HepG2 (cell line): ENCODE results near the gene ALDOA. TPM values are rescaled to one million over a fixed set of nuclear protein-coding genes. Genes with fewer than 3 reads are reported as not detected.

Experiments used
- CHCHD3 ChIP-seq: sonication (generic); formaldehyde crosslinking; IDR thresholded peaks from 2 replicates; pipeline ENCODE4 v1.8.0; 2022; ENCODE audit warnings: mild to moderate bottlenecking, missing genetic modification reagents, moderate library complexity
- DR1 ChIP-seq: sonication (generic); formaldehyde crosslinking; IDR thresholded peaks from 2 replicates; pipeline ENCODE4 v1.8.0; 2021; ENCODE audit warnings: mild to moderate bottlenecking, missing genetic modification reagents, inconsistent platforms
- ELF3 ChIP-seq: IDR thresholded peaks from 2 replicates; pipeline ENCODE4 v1.6.1; 2016; ENCODE audit warnings: missing genetic modification reagents, missing compliant biosample characterization
- HNRNPUL1 ChIP-seq: fragments of 200-400 bp; formaldehyde crosslinking; IDR thresholded peaks from 2 replicates; pipeline ENCODE4 v1.6.1; 2017; ENCODE audit warnings: low read depth, mild to moderate bottlenecking, low read length, moderate library complexity
- MXI1 ChIP-seq: IDR thresholded peaks from 3 replicates; pipeline ENCODE4 v1.6.1; 2012; ENCODE audit warnings: low read depth, low read length, inconsistent platforms, borderline replicate concordance
- POLR2AphosphoS2 ChIP-seq: IDR thresholded peaks from 2 replicates; pipeline ENCODE4 v1.6.1; 2011; ENCODE audit warnings: low read depth, low read length, improper control_type of control experiment
- SP1 ChIP-seq, 2 experiments: fragments of 450-650 bp in 1 of 2; sonication (generic) in 1 of 2; formaldehyde crosslinking in 1 of 2; IDR thresholded peaks; 2 replicates each; pipeline versions ENCODE4 v1.4.0 to v1.6.1; 2016 to 2020; ENCODE audit warnings: missing genetic modification reagents in 1 of 2
- XBP1 ChIP-seq: sonication (generic); formaldehyde crosslinking; IDR thresholded peaks from 2 replicates; pipeline ENCODE4 v1.5.0; 2020; ENCODE audit warnings: missing genetic modification reagents
- ZNF629 ChIP-seq: sonication (generic); formaldehyde crosslinking; conservative IDR thresholded peaks from 2 replicates; pipeline ENCODE4 v1.5.0; 2020; ENCODE audit warnings: missing genetic modification reagents
- ZNF724P ChIP-seq: sonication (generic); formaldehyde crosslinking; IDR thresholded peaks from 2 replicates; pipeline ENCODE4 v1.8.0; 2022; ENCODE audit warnings: missing genetic modification reagents, borderline replicate concordance
- polyA plus RNA-seq, 8 experiments: library from polyadenylated mRNA; depleted of rRNA in 3 of 8; stranded (reverse) in 7 of 8; unstranded in 1 of 8; fragments of >200 nt; fragmentation: Illumina TruSeq in 4 of 8; extraction: Trizol in 4 of 8; gene quantifications; 2 replicates each; pipeline versions ENCODE4 v1.2.1 to v1.2.3, GENCODE V29; 2011 to 2016; ENCODE audit warnings: low read depth in 4 of 8, missing spikeins in 1 of 8, mixed read lengths in 1 of 8; ENCODE audit not compliant: insufficient read depth in 1 of 8
- total RNA-seq, 5 experiments: library from RNA; depleted of rRNA; stranded (reverse); fragments of >200 nt; fragmentation: Illumina TruSeq; extraction: Trizol; gene quantifications; 2 replicates each; pipeline ENCODE4 v1.2.3, GENCODE V29; 2016; ENCODE audit warnings: low read depth in 1 of 5
- TF ChIP-seq, protein P1 (sequence below): sonication (generic); formaldehyde crosslinking; IDR thresholded peaks from 2 replicates; pipeline ENCODE4 v1.5.1; 2020; ENCODE audit warnings: mild to moderate bottlenecking, missing genetic modification reagents, moderate library complexity
- TF ChIP-seq, protein P2 (sequence below): sonication (generic); formaldehyde crosslinking; IDR thresholded peaks from 2 replicates; pipeline ENCODE4 v1.5.0; 2020; ENCODE audit warnings: mild to moderate bottlenecking, missing genetic modification reagents, borderline replicate concordance
- TF ChIP-seq, protein P3 (sequence below): sonication (generic); formaldehyde crosslinking; IDR thresholded peaks from 2 replicates; pipeline ENCODE4 v1.4.0; 2020; ENCODE audit warnings: mild to moderate bottlenecking, missing genetic modification reagents
- TF ChIP-seq, protein P4 (sequence below): sonication (generic); formaldehyde crosslinking; IDR thresholded peaks from 2 replicates; pipeline ENCODE4 v1.4.0; 2020; ENCODE audit warnings: mild to moderate bottlenecking, missing genetic modification reagents

The ALDOA gene
- total and polyA plus RNA-seq, 2 of the 13 experiments (the other 11 are each of a cell fraction or from before 2014, with no cell fraction given) = 925 to 1,884 TPM

DNA sequence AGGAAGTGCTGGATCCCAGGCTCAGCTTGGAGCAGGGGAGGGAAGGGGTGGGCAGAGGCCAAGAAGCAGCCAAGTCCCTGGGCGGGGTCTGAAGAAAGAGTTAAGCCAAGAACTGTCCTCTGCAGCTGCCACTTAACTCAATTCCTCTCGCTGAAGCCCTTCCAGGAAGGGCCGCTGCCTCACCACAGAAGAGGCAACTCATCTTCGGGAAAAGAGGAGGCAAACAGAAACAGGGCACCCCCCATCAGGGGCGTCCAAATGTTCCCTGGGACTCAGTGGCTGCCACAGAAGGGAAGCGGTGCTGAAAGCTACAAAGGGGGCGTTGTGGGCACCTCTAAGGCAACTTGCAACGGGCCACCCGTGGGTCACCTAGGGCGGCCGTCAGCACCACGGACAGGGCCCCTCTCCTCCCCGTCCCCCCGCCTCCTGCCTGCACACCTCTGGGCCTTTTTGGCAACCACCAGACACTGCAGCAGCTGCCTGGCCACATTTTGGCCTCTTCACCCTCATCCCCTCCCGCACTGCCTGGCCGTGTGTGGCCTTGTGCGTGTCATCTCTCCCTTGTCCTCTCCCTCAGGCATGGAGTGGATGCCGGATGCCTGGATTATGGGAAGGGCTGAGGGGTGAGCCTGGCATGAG is 37.0 kb upstream of the ALDOA start (continued):
- TF ChIP-seq, protein P1, sequence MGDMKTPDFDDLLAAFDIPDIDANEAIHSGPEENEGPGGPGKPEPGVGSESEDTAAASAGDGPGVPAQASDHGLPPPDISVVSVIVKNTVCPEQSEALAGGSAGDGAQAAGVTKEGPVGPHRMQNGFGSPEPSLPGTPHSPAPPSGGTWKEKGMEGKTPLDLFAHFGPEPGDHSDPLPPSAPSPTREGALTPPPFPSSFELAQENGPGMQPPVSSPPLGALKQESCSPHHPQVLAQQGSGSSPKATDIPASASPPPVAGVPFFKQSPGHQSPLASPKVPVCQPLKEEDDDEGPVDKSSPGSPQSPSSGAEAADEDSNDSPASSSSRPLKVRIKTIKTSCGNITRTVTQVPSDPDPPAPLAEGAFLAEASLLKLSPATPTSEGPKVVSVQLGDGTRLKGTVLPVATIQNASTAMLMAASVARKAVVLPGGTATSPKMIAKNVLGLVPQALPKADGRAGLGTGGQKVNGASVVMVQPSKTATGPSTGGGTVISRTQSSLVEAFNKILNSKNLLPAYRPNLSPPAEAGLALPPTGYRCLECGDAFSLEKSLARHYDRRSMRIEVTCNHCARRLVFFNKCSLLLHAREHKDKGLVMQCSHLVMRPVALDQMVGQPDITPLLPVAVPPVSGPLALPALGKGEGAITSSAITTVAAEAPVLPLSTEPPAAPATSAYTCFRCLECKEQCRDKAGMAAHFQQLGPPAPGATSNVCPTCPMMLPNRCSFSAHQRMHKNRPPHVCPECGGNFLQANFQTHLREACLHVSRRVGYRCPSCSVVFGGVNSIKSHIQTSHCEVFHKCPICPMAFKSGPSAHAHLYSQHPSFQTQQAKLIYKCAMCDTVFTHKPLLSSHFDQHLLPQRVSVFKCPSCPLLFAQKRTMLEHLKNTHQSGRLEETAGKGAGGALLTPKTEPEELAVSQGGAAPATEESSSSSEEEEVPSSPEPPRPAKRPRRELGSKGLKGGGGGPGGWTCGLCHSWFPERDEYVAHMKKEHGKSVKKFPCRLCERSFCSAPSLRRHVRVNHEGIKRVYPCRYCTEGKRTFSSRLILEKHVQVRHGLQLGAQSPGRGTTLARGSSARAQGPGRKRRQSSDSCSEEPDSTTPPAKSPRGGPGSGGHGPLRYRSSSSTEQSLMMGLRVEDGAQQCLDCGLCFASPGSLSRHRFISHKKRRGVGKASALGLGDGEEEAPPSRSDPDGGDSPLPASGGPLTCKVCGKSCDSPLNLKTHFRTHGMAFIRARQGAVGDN (CRISPR knock-in tag) = peak; percentile 31; the same call in 1 of the 2 replicates
- TF ChIP-seq, protein P2, sequence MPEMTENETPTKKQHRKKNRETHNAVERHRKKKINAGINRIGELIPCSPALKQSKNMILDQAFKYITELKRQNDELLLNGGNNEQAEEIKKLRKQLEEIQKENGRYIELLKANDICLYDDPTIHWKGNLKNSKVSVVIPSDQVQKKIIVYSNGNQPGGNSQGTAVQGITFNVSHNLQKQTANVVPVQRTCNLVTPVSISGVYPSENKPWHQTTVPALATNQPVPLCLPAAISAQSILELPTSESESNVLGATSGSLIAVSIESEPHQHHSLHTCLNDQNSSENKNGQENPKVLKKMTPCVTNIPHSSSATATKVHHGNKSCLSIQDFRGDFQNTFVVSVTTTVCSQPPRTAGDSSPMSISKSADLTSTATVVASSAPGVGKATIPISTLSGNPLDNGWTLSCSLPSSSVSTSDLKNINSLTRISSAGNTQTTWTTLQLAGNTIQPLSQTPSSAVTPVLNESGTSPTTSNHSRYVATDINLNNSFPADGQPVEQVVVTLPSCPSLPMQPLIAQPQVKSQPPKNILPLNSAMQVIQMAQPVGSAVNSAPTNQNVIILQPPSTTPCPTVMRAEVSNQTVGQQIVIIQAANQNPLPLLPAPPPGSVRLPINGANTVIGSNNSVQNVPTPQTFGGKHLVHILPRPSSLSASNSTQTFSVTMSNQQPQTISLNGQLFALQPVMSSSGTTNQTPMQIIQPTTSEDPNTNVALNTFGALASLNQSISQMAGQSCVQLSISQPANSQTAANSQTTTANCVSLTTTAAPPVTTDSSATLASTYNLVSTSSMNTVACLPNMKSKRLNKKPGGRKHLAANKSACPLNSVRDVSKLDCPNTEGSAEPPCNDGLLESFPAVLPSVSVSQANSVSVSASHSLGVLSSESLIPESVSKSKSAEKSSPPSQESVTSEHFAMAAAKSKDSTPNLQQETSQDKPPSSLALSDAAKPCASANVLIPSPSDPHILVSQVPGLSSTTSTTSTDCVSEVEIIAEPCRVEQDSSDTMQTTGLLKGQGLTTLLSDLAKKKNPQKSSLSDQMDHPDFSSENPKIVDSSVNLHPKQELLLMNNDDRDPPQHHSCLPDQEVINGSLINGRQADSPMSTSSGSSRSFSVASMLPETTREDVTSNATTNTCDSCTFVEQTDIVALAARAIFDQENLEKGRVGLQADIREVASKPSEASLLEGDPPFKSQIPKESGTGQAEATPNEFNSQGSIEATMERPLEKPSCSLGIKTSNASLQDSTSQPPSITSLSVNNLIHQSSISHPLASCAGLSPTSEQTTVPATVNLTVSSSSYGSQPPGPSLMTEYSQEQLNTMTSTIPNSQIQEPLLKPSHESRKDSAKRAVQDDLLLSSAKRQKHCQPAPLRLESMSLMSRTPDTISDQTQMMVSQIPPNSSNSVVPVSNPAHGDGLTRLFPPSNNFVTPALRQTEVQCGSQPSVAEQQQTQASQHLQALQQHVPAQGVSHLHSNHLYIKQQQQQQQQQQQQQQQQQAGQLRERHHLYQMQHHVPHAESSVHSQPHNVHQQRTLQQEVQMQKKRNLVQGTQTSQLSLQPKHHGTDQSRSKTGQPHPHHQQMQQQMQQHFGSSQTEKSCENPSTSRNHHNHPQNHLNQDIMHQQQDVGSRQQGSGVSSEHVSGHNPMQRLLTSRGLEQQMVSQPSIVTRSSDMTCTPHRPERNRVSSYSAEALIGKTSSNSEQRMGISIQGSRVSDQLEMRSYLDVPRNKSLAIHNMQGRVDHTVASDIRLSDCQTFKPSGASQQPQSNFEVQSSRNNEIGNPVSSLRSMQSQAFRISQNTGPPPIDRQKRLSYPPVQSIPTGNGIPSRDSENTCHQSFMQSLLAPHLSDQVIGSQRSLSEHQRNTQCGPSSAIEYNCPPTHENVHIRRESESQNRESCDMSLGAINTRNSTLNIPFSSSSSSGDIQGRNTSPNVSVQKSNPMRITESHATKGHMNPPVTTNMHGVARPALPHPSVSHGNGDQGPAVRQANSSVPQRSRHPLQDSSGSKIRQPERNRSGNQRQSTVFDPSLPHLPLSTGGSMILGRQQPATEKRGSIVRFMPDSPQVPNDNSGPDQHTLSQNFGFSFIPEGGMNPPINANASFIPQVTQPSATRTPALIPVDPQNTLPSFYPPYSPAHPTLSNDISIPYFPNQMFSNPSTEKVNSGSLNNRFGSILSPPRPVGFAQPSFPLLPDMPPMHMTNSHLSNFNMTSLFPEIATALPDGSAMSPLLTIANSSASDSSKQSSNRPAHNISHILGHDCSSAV (CRISPR knock-in tag) = no peak
- TF ChIP-seq DR1 (CRISPR knock-in tag) (no peak), HNRNPUL1 (no peak), SP1 (IDR thresholded peaks at IDR 0.05) (no peak), SP1 (CRISPR knock-in tag; IDR thresholded peaks at IDR 0.05) (no peak), CHCHD3 (CRISPR knock-in tag) (no peak), ELF3 (0 out of 2 replicates have a peak, but pooled peaks have one; percentile 29), XBP1 (CRISPR knock-in tag) (no peak), MXI1 (0 out of 3 replicates have a peak, but pooled peaks have one; percentile 29), POLR2AphosphoS2 (no peak), ZNF629 (no peak), ZNF724P (CRISPR knock-in tag) (no peak)
- TF ChIP-seq, protein P3, sequence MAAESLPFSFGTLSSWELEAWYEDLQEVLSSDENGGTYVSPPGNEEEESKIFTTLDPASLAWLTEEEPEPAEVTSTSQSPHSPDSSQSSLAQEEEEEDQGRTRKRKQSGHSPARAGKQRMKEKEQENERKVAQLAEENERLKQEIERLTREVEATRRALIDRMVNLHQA (CRISPR knock-in tag) = no peak
- TF ChIP-seq, protein P4, sequence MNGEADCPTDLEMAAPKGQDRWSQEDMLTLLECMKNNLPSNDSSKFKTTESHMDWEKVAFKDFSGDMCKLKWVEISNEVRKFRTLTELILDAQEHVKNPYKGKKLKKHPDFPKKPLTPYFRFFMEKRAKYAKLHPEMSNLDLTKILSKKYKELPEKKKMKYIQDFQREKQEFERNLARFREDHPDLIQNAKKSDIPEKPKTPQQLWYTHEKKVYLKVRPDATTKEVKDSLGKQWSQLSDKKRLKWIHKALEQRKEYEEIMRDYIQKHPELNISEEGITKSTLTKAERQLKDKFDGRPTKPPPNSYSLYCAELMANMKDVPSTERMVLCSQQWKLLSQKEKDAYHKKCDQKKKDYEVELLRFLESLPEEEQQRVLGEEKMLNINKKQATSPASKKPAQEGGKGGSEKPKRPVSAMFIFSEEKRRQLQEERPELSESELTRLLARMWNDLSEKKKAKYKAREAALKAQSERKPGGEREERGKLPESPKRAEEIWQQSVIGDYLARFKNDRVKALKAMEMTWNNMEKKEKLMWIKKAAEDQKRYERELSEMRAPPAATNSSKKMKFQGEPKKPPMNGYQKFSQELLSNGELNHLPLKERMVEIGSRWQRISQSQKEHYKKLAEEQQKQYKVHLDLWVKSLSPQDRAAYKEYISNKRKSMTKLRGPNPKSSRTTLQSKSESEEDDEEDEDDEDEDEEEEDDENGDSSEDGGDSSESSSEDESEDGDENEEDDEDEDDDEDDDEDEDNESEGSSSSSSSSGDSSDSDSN (CRISPR knock-in tag) = no peak
